ENCODE results near the gene UROS. TPM values are rescaled to one million over a fixed set of nuclear protein-coding genes. Genes with fewer than 3 reads are reported as not detected.

Gene UROS
- total RNA-seq, 1 experiment from 2014 or later = 48.7 TPM

GRCh38 chr10:125772864-125773180 is 50.2 kb downstream of the UROS start:
- DNase-seq (ENCODE audit: low spot score) (no peak), ATAC-seq (no peak)
- no peak overlapping the region for H3K27ac Mint-ChIP-seq
- no peaks in the 10 kb centered on the region for H3K36me3 Mint-ChIP-seq
- H3K4me3 Mint-ChIP-seq = no peak overlapping the region
- H3K9me3 Mint-ChIP-seq = no peaks in the 10 kb centered on the region
- POLR2A ChIA-PET = no interaction called here
- TF ChIP-seq SOX15 (CRISPR knock-in tag; IDR thresholded peaks at IDR 0.05) (no peak), USF1 (CRISPR knock-in tag; IDR thresholded peaks at IDR 0.05) (no peak), ATF2 (CRISPR knock-in tag; IDR thresholded peaks at IDR 0.05; ENCODE audit: borderline replicate concordance, low read depth) (no peak)
- TF ChIP-seq, protein P1, sequence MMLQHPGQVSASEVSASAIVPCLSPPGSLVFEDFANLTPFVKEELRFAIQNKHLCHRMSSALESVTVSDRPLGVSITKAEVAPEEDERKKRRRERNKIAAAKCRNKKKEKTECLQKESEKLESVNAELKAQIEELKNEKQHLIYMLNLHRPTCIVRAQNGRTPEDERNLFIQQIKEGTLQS (CRISPR knock-in tag; conservative IDR thresholded peaks at IDR 0.05) = no peak
- TF ChIP-seq, protein P2, sequence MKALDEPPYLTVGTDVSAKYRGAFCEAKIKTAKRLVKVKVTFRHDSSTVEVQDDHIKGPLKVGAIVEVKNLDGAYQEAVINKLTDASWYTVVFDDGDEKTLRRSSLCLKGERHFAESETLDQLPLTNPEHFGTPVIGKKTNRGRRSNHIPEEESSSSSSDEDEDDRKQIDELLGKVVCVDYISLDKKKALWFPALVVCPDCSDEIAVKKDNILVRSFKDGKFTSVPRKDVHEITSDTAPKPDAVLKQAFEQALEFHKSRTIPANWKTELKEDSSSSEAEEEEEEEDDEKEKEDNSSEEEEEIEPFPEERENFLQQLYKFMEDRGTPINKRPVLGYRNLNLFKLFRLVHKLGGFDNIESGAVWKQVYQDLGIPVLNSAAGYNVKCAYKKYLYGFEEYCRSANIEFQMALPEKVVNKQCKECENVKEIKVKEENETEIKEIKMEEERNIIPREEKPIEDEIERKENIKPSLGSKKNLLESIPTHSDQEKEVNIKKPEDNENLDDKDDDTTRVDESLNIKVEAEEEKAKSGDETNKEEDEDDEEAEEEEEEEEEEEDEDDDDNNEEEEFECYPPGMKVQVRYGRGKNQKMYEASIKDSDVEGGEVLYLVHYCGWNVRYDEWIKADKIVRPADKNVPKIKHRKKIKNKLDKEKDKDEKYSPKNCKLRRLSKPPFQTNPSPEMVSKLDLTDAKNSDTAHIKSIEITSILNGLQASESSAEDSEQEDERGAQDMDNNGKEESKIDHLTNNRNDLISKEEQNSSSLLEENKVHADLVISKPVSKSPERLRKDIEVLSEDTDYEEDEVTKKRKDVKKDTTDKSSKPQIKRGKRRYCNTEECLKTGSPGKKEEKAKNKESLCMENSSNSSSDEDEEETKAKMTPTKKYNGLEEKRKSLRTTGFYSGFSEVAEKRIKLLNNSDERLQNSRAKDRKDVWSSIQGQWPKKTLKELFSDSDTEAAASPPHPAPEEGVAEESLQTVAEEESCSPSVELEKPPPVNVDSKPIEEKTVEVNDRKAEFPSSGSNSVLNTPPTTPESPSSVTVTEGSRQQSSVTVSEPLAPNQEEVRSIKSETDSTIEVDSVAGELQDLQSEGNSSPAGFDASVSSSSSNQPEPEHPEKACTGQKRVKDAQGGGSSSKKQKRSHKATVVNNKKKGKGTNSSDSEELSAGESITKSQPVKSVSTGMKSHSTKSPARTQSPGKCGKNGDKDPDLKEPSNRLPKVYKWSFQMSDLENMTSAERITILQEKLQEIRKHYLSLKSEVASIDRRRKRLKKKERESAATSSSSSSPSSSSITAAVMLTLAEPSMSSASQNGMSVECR (CRISPR knock-in tag; IDR thresholded peaks at IDR 0.05; ENCODE audit: borderline replicate concordance) = no peak
- TF ChIP-seq, protein P3, sequence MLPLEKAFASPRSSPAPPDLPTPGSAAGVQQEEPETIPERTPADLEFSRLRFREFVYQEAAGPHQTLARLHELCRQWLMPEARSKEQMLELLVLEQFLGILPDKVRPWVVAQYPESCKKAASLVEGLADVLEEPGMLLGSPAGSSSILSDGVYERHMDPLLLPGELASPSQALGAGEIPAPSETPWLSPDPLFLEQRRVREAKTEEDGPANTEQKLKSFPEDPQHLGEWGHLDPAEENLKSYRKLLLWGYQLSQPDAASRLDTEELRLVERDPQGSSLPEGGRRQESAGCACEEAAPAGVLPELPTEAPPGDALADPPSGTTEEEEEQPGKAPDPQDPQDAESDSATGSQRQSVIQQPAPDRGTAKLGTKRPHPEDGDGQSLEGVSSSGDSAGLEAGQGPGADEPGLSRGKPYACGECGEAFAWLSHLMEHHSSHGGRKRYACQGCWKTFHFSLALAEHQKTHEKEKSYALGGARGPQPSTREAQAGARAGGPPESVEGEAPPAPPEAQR (CRISPR knock-in tag; IDR thresholded peaks at IDR 0.05) = no peak
- CTCF ChIA-PET = no interaction called here
- no peaks in the 10 kb centered on the region; the same call in 1 of the 2 replicates for H3K27me3 Mint-ChIP-seq (ENCODE audit: low read depth)
- no peaks in the 10 kb centered on the region for H3K4me1 Mint-ChIP-seq

DNA sequence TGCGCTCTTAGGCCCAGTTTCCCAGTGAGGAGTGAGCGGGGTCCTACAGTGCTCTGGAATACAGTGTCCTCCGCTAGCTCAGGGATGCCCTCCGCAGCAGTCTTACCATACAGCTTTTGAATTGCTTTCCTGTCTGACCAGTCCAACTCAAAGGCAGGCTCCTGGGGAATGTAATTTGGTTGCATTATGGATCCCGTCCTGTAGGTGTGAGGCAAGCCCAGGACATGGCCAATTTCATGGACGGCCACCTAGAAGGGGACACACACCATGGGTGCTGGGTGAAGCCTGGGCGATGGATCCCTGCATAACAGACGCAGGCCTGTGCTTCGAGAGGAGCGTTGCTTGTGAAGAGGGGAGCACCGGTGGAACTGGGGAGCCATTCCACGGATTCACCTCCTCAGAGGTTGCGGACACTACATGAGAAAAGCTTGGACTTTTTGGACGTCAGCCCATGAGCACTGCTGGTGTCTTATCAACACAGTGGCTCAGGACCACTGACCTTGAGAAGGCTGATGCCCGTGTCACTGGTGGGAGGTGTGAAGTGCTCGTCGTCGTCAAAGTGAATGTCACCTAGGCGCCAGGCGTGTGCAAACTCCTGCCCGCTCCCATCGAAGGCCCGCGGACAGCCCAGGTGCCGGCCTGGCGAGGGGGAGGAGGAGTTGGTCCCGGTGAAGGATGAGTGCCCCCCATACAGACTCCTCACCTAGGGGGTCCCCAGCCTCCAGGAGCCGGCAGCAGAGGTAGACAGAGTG is 50.8 kb downstream of the UROS start:
- CTCF ChIA-PET = interaction anchor here (0.9 kb wide), 1 partner anchor 324 kb away, joined by 3 read pairs; no protein-coding TSS in a partner anchor
- no peak overlapping the region for H3K27ac Mint-ChIP-seq
- H3K9me3 Mint-ChIP-seq = no peaks in the 10 kb centered on the region
- H3K27me3 Mint-ChIP-seq (ENCODE audit: low read depth) = no peaks in the 10 kb centered on the region; the same call in 1 of the 2 replicates
- POLR2A ChIA-PET = no interaction called here
- DNase-seq (ENCODE audit: low spot score) (no peak), ATAC-seq (no peak; the same call in 1 of the 2 replicates)
- no peak overlapping the region for H3K4me3 Mint-ChIP-seq
- H3K36me3 Mint-ChIP-seq = no peaks in the 10 kb centered on the region
- no peaks in the 10 kb centered on the region for H3K4me1 Mint-ChIP-seq
- TF ChIP-seq ZBTB43 (CRISPR knock-in tag; IDR thresholded peaks at IDR 0.05) (no peak), ELF4 (CRISPR knock-in tag; IDR thresholded peaks at IDR 0.05; ENCODE audit: low read depth) (no peak), SOX15 (CRISPR knock-in tag; IDR thresholded peaks at IDR 0.05) (no peak), ZBTB21 (CRISPR knock-in tag; IDR thresholded peaks at IDR 0.05; ENCODE audit: borderline replicate concordance) (no peak), ZNF232 (CRISPR knock-in tag; IDR thresholded peaks at IDR 0.05) (no peak), ESRRA (CRISPR knock-in tag; IDR thresholded peaks at IDR 0.05; ENCODE audit: borderline replicate concordance) (no peak), EMX1 (CRISPR knock-in tag; IDR thresholded peaks at IDR 0.05) (no peak), NR1H2 (CRISPR knock-in tag; IDR thresholded peaks at IDR 0.05) (no peak)
- TF ChIP-seq, protein P4, sequence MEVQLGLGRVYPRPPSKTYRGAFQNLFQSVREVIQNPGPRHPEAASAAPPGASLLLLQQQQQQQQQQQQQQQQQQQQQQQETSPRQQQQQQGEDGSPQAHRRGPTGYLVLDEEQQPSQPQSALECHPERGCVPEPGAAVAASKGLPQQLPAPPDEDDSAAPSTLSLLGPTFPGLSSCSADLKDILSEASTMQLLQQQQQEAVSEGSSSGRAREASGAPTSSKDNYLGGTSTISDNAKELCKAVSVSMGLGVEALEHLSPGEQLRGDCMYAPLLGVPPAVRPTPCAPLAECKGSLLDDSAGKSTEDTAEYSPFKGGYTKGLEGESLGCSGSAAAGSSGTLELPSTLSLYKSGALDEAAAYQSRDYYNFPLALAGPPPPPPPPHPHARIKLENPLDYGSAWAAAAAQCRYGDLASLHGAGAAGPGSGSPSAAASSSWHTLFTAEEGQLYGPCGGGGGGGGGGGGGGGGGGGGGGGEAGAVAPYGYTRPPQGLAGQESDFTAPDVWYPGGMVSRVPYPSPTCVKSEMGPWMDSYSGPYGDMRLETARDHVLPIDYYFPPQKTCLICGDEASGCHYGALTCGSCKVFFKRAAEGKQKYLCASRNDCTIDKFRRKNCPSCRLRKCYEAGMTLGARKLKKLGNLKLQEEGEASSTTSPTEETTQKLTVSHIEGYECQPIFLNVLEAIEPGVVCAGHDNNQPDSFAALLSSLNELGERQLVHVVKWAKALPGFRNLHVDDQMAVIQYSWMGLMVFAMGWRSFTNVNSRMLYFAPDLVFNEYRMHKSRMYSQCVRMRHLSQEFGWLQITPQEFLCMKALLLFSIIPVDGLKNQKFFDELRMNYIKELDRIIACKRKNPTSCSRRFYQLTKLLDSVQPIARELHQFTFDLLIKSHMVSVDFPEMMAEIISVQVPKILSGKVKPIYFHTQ (CRISPR knock-in tag; IDR thresholded peaks at IDR 0.05) = no peak
- TF ChIP-seq, protein P5, sequence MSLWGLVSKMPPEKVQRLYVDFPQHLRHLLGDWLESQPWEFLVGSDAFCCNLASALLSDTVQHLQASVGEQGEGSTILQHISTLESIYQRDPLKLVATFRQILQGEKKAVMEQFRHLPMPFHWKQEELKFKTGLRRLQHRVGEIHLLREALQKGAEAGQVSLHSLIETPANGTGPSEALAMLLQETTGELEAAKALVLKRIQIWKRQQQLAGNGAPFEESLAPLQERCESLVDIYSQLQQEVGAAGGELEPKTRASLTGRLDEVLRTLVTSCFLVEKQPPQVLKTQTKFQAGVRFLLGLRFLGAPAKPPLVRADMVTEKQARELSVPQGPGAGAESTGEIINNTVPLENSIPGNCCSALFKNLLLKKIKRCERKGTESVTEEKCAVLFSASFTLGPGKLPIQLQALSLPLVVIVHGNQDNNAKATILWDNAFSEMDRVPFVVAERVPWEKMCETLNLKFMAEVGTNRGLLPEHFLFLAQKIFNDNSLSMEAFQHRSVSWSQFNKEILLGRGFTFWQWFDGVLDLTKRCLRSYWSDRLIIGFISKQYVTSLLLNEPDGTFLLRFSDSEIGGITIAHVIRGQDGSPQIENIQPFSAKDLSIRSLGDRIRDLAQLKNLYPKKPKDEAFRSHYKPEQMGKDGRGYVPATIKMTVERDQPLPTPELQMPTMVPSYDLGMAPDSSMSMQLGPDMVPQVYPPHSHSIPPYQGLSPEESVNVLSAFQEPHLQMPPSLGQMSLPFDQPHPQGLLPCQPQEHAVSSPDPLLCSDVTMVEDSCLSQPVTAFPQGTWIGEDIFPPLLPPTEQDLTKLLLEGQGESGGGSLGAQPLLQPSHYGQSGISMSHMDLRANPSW (CRISPR knock-in tag; conservative IDR thresholded peaks at IDR 0.05; ENCODE audit: low read depth) = no peak

Measured in WTC11 (cell line).